Breast epithelium (tissue), 4 donors: ENCODE data around the gene CDC42. TPM values are rescaled to one million over a fixed set of nuclear protein-coding genes. Genes with fewer than 3 reads are reported as not detected.

ENCODE experiments used
- DNase-seq, 2 donors: peaks; one replicate each; pipeline ENCODE4 v3.0.0-alpha.2; 2019; ENCODE audit warnings: low spot score in 2 of 2
- H3K27ac ChIP-seq, 2 donors: fragments of 200-600 bp; sonication (generic) in 1 of 2; one replicate each; pipeline ENCODE4 v1.5.1; 2016 to 2019; ENCODE audit warnings: mild to moderate bottlenecking in 1 of 2
- H3K27me3 ChIP-seq, 2 donors: fragments of 200-600 bp; sonication (generic) in 1 of 2; one replicate each; pipeline versions ENCODE4 v1.5.1 to v1.6.0; 2017 to 2019; ENCODE audit warnings: control low read depth in 1 of 2, mild to moderate bottlenecking in 1 of 2
- H3K36me3 ChIP-seq: fragments of 200-600 bp; one replicate; pipeline ENCODE4 v1.5.1; 2019
- H3K4me1 ChIP-seq, 2 donors: fragments of 200-600 bp; sonication (generic); one replicate each; pipeline ENCODE4 v1.5.1; 2016 to 2019; ENCODE audit warnings: control low read depth in 1 of 2
- H3K4me3 ChIP-seq, 3 donors: fragments of 200-600 bp; sonication (generic); 1 replicate in 2 of 3; 2 replicates in 1 of 3; pipeline ENCODE4 v1.5.1; 2016 to 2019; ENCODE audit warnings: mild to moderate bottlenecking in 3 of 3, moderate library complexity in 2 of 3
- H3K9me3 ChIP-seq, 2 donors: fragments of 200-600 bp; sonication (generic) in 1 of 2; one replicate each; pipeline ENCODE4 v1.5.1; 2016 to 2019; ENCODE audit warnings: control low read depth in 1 of 2
- CTCF ChIP-seq, 3 donors: fragments of 450-650 bp; IDR thresholded peaks; one replicate each; pipeline ENCODE4 v1.5.1; 2016 to 2017; ENCODE audit warnings: antibody characterized with exemption in 3 of 3, mild to moderate bottlenecking in 3 of 3, moderate library complexity in 3 of 3
- POLR2A ChIP-seq: fragments of 450-650 bp; IDR thresholded peaks from one replicate; pipeline ENCODE4 v1.6.1; 2016; ENCODE audit warnings: antibody characterized with exemption, mild to moderate bottlenecking, moderate library complexity
- POLR2AphosphoS5 ChIP-seq, 3 donors: sonication (generic); formaldehyde crosslinking; IDR thresholded peaks; one replicate each; pipeline ENCODE4 v1.6.1; 2017; ENCODE audit warnings: antibody characterized with exemption in 3 of 3
- intact Hi-C: fragments of 100-400 bp; cut with DNase I; formaldehyde crosslinking; loops from one replicate; pipeline ENCODE4 v1.15.1; 2023; ENCODE audit warnings: low total_unique reads
- total RNA-seq, 3 donors: library from RNA; depleted of rRNA; stranded (reverse); fragments of >200 nt; gene quantifications; one replicate each; pipeline ENCODE4 v1.1.0, GENCODE V29; 2016

The CDC42 gene
- total RNA-seq, 3 donors from 2014 or later, result 192 to 255 (median 213) TPM

GRCh38 chr1:22119626-22120468 is 67.3 kb downstream of the CDC42 start:
- Histone ChIP-seq H3K4me3 (no peak overlapping the region), H3K9me3 (no peaks in the 10 kb centered on the region), H3K4me1 (peaks cover 3 to 11% of the 10 kb centered on the region in 2 donors), H3K27ac (no peak overlapping the region), H3K36me3 (no peaks in the 10 kb centered on the region), H3K27me3 (no peaks in the 10 kb centered on the region)
- intact Hi-C loops, result loop anchor here (10.0 kb wide), 1 partner anchor 305 kb away; no protein-coding TSS in a partner anchor
- no peak for DNase-seq
- no peak for TF ChIP-seq CTCF (IDR thresholded peaks at IDR 0.05)
- TF ChIP-seq POLR2AphosphoS5 (IDR thresholded peaks at IDR 0.05), result no peak
- TF ChIP-seq POLR2A, result no peak

- no peaks in the 10 kb centered on the region for H3K36me3 ChIP-seq
- intact Hi-C loops, result no loop called here
- TF ChIP-seq CTCF (IDR thresholded peaks at IDR 0.05), result no peak
- DNase-seq, result no peak
- no peak overlapping the region for H3K27ac ChIP-seq
- H3K4me1 ChIP-seq, result peaks cover 3 to 11% of the 10 kb centered on the region in 2 donors
- H3K27me3 ChIP-seq, result no peaks in the 10 kb centered on the region
- H3K4me3 ChIP-seq, result no peak overlapping the region
- H3K9me3 ChIP-seq, result no peaks in the 10 kb centered on the region
Measured at GRCh38 chr1:22120469-22120790, 67.9 kb downstream of the CDC42 start.

GRCh38 chr1:22121421-22121911 is 69.0 kb downstream of the CDC42 start:
- Histone ChIP-seq H3K27ac (no peak overlapping the region), H3K4me1 (peaks cover 3 to 11% of the 10 kb centered on the region in 2 donors), H3K27me3 (no peaks in the 10 kb centered on the region), H3K36me3 (no peaks in the 10 kb centered on the region), H3K4me3 (no peak overlapping the region), H3K9me3 (no peaks in the 10 kb centered on the region)
- DNase-seq, result no peak
- TF ChIP-seq POLR2AphosphoS5 (IDR thresholded peaks at IDR 0.05), result no peak
- TF ChIP-seq POLR2A, result no peak
- TF ChIP-seq CTCF (IDR thresholded peaks at IDR 0.05), result no peak
- intact Hi-C loops, result no loop called here

- DNase-seq, result no peak
- H3K27me3 ChIP-seq, result no peaks in the 10 kb centered on the region
- no peaks in the 10 kb centered on the region for H3K9me3 ChIP-seq
- intact Hi-C loops, result no loop called here
- H3K4me1 ChIP-seq, result peaks cover 3% of the 10 kb centered on the region in 2 donors
- H3K36me3 ChIP-seq, result no peaks in the 10 kb centered on the region
- H3K4me3 ChIP-seq, result no peak overlapping the region
- TF ChIP-seq POLR2AphosphoS5 (IDR thresholded peaks at IDR 0.05) (no peak), CTCF (IDR thresholded peaks at IDR 0.05) (no peak), POLR2A (no peak)
- peak overlapping the region; percentile 65 to 72 for H3K27ac ChIP-seq
Measured at GRCh38 chr1:22122273-22123070, 70.0 kb downstream of the CDC42 start.

GRCh38 chr1:22123071-22123390 is 70.5 kb downstream of the CDC42 start:
- no peaks in the 10 kb centered on the region for H3K36me3 ChIP-seq
- no peak for DNase-seq
- H3K27ac ChIP-seq, result peak overlapping the region; percentile 65 to 72
- H3K4me1 ChIP-seq, result peaks cover 0 to 3% of the 10 kb centered on the region in 2 donors
- no peaks in the 10 kb centered on the region for H3K9me3 ChIP-seq
- no peak overlapping the region for H3K4me3 ChIP-seq
- H3K27me3 ChIP-seq, result no peaks in the 10 kb centered on the region
- no peak for TF ChIP-seq CTCF (IDR thresholded peaks at IDR 0.05)
- TF ChIP-seq POLR2AphosphoS5 (IDR thresholded peaks at IDR 0.05), result no peak
- intact Hi-C loops, result no loop called here
